ENCODE measurements around the gene THRB. TPM values are rescaled to one million over a fixed set of nuclear protein-coding genes. Genes with fewer than 3 reads are reported as not detected.

THRB gene
- total and polyA plus RNA-seq, 2 donors (not counting 3 experiments of a cell fraction or from before 2014, with no cell fraction given): 0.06 TPM; not detected in 1

DNA sequence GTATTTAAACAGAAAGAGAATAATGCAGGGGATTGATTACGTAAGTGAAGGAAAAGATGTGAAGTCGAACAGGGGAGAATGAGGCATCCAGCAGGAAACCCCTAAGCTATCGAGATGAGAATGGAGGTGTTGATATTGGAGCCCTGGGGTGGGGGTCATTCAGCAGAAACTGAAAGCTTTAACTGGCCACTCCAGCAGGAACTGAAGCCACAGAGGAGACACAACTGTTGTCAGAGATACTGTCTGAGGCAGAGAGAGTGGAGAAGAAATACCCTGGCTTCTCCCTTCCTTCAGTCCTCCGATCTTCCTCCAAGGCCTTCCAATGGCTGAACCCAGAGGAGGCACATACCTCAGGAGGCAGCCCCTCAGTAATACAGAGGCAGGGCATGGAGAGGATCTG is 152.4 kb downstream of the THRB start:
- intact Hi-C loops (cut with micrococcal nuclease) (no loop called here), dilution Hi-C loops (cut with MboI; ENCODE audit: extremely low pct_ligation_motif_present, low sequenced_read_pairs) (no loop called here)
- Histone ChIP-seq H3K9me3 (replicated peaks; ENCODE audit: control insufficient read depth, insufficient read depth, low read length) (no peaks in the 10 kb centered on the region), H4K20me1 (replicated peaks; ENCODE audit: control insufficient read depth, extremely low read depth, insufficient read depth, low read length) (no peaks in the 10 kb centered on the region), H3K4me1 (ENCODE audit: control insufficient read depth, extremely low read depth, insufficient read depth, low read length) (no peaks in the 10 kb centered on the region), H3K36me3 (ENCODE audit: control insufficient read depth in 2 of 2, extremely low read depth in 1 of 2, insufficient read depth in 2 of 2, low read length in 2 of 2) (no peaks in the 10 kb centered on the region), H3K4me3 (replicated peaks in 1 of 3; ENCODE audit: insufficient read depth in 1 of 3, low read depth in 1 of 3, low read length in 3 of 3) (no peak overlapping the region), H3K27ac (ENCODE audit: insufficient read depth, low read depth, low read length) (no peak overlapping the region), H3K79me2 (ENCODE audit: control insufficient read depth, insufficient read depth, low read length) (no peaks in the 10 kb centered on the region), H3K4me2 (ENCODE audit: insufficient read depth, low read length) (no peak overlapping the region), H3K9me1 (replicated peaks; ENCODE audit: control insufficient read depth, extremely low read depth, insufficient read depth, low read length) (no peaks in the 10 kb centered on the region), H3K9ac (replicated peaks; ENCODE audit: extremely low read depth, insufficient read depth, low read length) (no peak overlapping the region), H3K27me3 (ENCODE audit: control insufficient read depth in 2 of 2, insufficient read depth in 2 of 2, low read length in 2 of 2) (no peaks in the 10 kb centered on the region), H2AFZ (ENCODE audit: low read depth, low read length) (no peak overlapping the region)
- no peak for DNase-seq (ENCODE audit: low read depth, low spot score)
- no TSS peak for BruUV-seq (replicated peaks)
- POLR2A ChIA-PET: no interaction called here
- FAIRE-seq: no peak
- CTCF ChIA-PET: interaction anchor here (1.2 kb wide), 1 partner anchor 17 kb away, joined by 4 read pairs; no protein-coding TSS in a partner anchor
- TF ChIP-seq JUN (IDR thresholded peaks at IDR 0.05; ENCODE audit: borderline replicate concordance, insufficient read depth, insufficient read length, low read depth) (no peak), FOS (IDR thresholded peaks at IDR 0.05; ENCODE audit: borderline replicate concordance, insufficient read depth, low read length) (no peak), CTCF (IDR thresholded peaks at IDR 0.05; ENCODE audit: extremely low read depth in 1 of 2, insufficient read depth in 1 of 2, low read depth in 1 of 2, low read length in 2 of 2) (no peak), POLR2AphosphoS5 (IDR thresholded peaks at IDR 0.05; ENCODE audit: insufficient read depth, low read depth, low read length) (no peak), MYC (IDR thresholded peaks at IDR 0.05; ENCODE audit: low read depth, low read length) (no peak), EZH2 (IDR thresholded peaks at IDR 0.05; ENCODE audit: borderline replicate concordance, low read depth, low read length, severe bottlenecking) (no peak), MAX (IDR thresholded peaks at IDR 0.05; ENCODE audit: insufficient read depth, insufficient read length) (no peak), POLR2A (IDR thresholded peaks at IDR 0.05; ENCODE audit: low read depth, low read length) (no peak), GATA2 (IDR thresholded peaks at IDR 0.05; ENCODE audit: insufficient read depth, insufficient read length, low read depth, low read length) (no peak)

Measured in endothelial cell of umbilical vein (primary cell).